Mesothelial cell of epicardium (in vitro differentiated cells): ENCODE measurements around the gene WDR38. TPM values are rescaled to one million over a fixed set of nuclear protein-coding genes. Genes with fewer than 3 reads are reported as not detected.

Experiments
- DNase-seq, 2 experiments: peaks; one replicate each; pipeline ENCODE4 v3.0.0; 2021; ENCODE audit warnings: low spot score in 2 of 2; ENCODE audit not compliant: unreplicated experiment in 2 of 2
- H3K27ac Mint-ChIP-seq: 2 replicates; pipeline ENCODE4 v1.8.0; 2021; ENCODE audit warnings: mixed read lengths
- H3K27me3 Mint-ChIP-seq: 2 replicates; pipeline ENCODE4 v1.8.0; 2021; ENCODE audit warnings: low read depth, mixed read lengths
- H3K36me3 Mint-ChIP-seq: 2 replicates; pipeline ENCODE4 v1.8.0; 2021; ENCODE audit warnings: mixed read lengths
- H3K4me1 Mint-ChIP-seq: 2 replicates; pipeline ENCODE4 v1.8.0; 2021; ENCODE audit warnings: mixed read lengths
- H3K4me3 Mint-ChIP-seq: 2 replicates; pipeline ENCODE4 v1.8.0; 2021; ENCODE audit warnings: mild to moderate bottlenecking, moderate library complexity, mixed read lengths
- H3K9me3 Mint-ChIP-seq: 2 replicates; pipeline ENCODE4 v1.8.0; 2021; ENCODE audit warnings: mixed read lengths
- total RNA-seq: library from RNA; stranded (reverse); gene quantifications from 3 replicates; pipeline ENCODE4 v1.2.1, GENCODE V29; 2021
- TF ChIP-seq, protein P1 (sequence below): fragments of 200-600 bp; sonication (generic); IDR thresholded peaks from one replicate; pipeline ENCODE4 v1.5.0; 2021; ENCODE audit warnings: antibody characterized with exemption; ENCODE audit not compliant: unreplicated experiment

WDR38 gene
- total RNA-seq, 1 donor from 2014 or later, result not detected

DNA sequence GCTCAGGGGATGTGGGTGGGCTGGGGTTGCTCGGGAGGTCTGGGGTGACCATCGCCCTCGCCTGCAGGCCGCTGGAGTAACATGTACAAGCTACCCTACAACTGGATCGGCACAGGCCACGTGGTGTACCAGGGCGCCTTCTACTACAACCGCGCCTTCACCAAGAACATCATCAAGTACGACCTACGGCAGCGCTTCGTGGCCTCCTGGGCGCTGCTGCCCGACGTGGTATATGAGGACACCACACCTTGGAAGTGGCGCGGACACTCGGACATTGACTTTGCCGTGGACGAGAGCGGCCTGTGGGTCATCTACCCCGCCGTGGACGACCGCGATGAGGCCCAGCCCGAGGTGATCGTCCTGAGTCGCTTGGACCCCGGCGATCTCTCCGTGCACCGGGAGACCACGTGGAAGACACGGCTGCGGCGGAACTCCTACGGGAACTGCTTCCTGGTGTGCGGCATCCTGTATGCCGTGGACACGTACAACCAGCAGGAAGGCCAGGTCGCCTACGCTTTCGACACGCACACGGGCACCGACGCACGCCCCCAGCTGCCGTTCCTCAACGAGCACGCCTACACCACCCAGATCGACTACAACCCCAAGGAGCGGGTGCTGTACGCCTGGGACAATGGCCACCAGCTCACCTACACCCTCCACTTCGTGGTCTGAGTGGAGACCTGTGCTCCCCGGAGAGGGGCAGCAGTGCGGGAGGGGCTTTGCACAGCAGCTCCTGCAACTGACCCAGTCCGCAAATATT lies 43.3 kb upstream of the WDR38 start:
- Mint-ChIP-seq H3K4me3 (no peak overlapping the region), H3K9me3 (no peaks in the 10 kb centered on the region), H3K27ac (peak overlapping the region; percentile 99), H3K4me1 (peaks cover 42% of the 10 kb centered on the region), H3K36me3 (peaks cover 3% of the 10 kb centered on the region), H3K27me3 (no peaks in the 10 kb centered on the region)
- DNase-seq, result no peak
- TF ChIP-seq, protein P1, sequence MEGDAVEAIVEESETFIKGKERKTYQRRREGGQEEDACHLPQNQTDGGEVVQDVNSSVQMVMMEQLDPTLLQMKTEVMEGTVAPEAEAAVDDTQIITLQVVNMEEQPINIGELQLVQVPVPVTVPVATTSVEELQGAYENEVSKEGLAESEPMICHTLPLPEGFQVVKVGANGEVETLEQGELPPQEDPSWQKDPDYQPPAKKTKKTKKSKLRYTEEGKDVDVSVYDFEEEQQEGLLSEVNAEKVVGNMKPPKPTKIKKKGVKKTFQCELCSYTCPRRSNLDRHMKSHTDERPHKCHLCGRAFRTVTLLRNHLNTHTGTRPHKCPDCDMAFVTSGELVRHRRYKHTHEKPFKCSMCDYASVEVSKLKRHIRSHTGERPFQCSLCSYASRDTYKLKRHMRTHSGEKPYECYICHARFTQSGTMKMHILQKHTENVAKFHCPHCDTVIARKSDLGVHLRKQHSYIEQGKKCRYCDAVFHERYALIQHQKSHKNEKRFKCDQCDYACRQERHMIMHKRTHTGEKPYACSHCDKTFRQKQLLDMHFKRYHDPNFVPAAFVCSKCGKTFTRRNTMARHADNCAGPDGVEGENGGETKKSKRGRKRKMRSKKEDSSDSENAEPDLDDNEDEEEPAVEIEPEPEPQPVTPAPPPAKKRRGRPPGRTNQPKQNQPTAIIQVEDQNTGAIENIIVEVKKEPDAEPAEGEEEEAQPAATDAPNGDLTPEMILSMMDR, result no peak

DNA sequence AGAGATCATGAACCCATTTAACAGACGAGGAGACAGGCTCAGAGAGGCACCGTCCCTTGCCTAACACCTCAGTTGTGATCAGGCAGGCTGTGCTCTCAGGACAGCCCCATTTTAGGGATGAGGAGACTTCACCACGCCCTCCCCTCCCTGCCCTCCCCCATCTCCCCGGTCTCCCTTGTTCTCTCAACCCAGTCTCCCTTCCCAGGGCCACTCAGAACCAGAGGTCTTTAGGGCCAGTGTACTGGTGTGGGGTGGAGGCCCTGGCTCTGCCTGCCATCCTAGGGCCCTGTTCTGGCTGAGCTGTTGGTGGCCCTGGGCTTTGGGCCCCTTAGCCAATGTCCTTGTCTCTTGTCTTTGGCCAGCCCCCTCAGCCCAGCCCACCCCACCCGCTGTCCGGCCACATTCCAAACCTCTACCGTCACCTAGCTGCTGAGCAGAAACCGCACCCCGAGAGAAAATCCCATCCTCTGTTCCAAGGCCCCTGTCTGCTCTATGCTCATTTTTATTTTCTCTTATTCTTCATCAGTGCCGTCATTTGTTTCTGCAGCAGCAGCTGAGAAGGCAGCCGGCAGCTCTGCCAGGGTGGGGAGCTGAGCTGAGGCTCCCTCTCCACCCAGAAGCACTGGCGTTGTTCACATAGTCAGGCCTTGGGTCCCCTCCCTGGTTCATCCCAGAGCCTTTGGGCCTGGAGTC lies 42.5 kb upstream of the WDR38 start:
- peaks cover 42% of the 10 kb centered on the region for H3K4me1 Mint-ChIP-seq
- TF ChIP-seq, protein P1, result no peak
- peak overlapping the region; percentile 99 for H3K27ac Mint-ChIP-seq
- DNase-seq, result peak in 1 of 2 experiments; percentile 64
- H3K27me3 Mint-ChIP-seq, result no peaks in the 10 kb centered on the region
- peaks cover 2% of the 10 kb centered on the region for H3K36me3 Mint-ChIP-seq
- H3K9me3 Mint-ChIP-seq, result no peaks in the 10 kb centered on the region
- H3K4me3 Mint-ChIP-seq, result peak overlapping the region; percentile 36

DNA sequence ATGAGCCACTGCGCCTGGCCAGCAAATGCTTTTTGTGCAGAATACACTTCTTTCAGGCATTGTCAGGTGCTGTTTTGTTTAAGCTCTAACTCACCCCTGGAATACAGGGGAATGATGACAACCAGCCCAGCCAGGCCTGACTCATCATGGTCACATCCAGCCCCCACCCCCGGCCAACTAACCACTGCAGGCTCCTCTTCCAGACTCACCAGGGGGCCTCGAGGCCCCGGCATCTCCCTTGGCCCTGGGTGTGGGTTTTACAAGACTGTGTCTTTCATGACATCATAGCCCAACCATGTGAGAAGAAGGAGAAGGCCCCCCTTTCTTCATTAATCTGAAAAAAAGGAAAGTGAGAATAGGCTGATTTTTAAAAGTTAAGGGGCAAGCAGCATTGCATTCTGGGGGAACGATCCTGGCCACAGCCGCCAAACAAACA lies 40.8 kb upstream of the WDR38 start:
- H3K27me3 Mint-ChIP-seq, result no peaks in the 10 kb centered on the region
- H3K4me3 Mint-ChIP-seq, result peak overlapping the region; percentile 10
- H3K36me3 Mint-ChIP-seq, result peaks cover 2% of the 10 kb centered on the region
- peak in 1 of 2 experiments; percentile 54 for DNase-seq
- TF ChIP-seq, protein P1, result no peak
- H3K27ac Mint-ChIP-seq, result peak overlapping the region; percentile 99
- peaks cover 45% of the 10 kb centered on the region for H3K4me1 Mint-ChIP-seq
- no peaks in the 10 kb centered on the region for H3K9me3 Mint-ChIP-seq

DNA sequence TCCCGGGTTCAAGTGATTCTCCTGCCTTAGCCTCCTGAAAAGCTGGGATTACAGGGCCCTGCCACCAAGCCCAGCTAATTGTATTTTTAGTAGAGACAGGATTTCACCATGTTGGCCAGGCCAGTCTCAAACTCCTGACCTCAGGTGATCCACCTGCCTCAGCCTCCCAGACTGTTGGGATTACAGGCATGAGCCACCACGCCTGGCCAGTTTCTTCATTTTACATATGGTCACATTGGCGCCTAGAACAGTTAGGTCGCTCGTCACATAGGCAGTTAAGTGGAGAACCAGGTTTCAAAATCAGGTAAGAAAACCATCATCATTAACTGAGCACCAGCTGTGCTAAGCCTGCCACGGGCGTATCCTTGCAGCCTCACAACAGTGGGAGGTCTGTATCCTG lies 40.2 kb upstream of the WDR38 start:
- DNase-seq, result no peak
- Mint-ChIP-seq H3K9me3 (no peaks in the 10 kb centered on the region), H3K36me3 (peaks cover 2% of the 10 kb centered on the region), H3K4me1 (peaks cover 46% of the 10 kb centered on the region), H3K27ac (peak overlapping the region; percentile 99), H3K27me3 (no peaks in the 10 kb centered on the region), H3K4me3 (no peak overlapping the region)
- TF ChIP-seq, protein P1, result no peak

DNA sequence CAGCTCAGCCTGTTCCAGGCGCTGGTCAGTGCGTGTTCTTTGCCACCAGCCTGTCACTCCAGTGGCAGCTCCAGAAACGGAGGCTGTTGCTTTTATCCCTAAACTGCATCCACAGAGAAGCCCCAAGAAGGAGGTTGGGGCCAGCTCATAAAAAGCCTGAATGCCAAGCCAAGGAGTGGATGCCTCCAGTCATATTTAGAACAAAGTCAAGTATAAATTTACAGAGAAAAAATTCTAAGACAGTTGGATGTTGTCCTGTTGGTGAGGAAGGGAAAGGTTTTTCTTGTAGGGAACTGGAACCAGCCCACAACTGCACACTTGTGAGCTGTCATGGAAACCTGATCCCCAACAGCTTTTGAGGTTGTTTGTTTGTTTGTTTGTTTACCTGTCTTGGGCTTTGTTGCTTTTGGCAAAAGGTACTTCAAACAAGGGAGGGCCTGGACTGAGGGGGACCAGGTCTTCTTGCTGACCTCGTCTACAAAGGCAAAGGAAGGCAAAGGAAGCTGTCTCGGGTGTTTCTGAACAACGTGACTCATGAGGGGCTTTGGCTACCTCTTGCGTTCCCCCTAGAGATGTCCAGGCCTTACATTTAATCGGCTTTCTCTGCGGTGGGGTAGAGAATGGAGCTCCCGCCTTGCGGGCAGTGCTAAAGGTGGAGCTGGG lies 39.6 kb upstream of the WDR38 start:
- no peaks in the 10 kb centered on the region for H3K36me3 Mint-ChIP-seq
- peaks cover 47% of the 10 kb centered on the region for H3K4me1 Mint-ChIP-seq
- H3K27ac Mint-ChIP-seq, result peak overlapping the region; percentile 99
- TF ChIP-seq, protein P1, result no peak
- H3K4me3 Mint-ChIP-seq, result no peak overlapping the region
- no peaks in the 10 kb centered on the region for H3K9me3 Mint-ChIP-seq
- H3K27me3 Mint-ChIP-seq, result no peaks in the 10 kb centered on the region
- no peak for DNase-seq
